Measurements from ENCODE around the gene BRI3.

The BRI3 gene

DNA sequence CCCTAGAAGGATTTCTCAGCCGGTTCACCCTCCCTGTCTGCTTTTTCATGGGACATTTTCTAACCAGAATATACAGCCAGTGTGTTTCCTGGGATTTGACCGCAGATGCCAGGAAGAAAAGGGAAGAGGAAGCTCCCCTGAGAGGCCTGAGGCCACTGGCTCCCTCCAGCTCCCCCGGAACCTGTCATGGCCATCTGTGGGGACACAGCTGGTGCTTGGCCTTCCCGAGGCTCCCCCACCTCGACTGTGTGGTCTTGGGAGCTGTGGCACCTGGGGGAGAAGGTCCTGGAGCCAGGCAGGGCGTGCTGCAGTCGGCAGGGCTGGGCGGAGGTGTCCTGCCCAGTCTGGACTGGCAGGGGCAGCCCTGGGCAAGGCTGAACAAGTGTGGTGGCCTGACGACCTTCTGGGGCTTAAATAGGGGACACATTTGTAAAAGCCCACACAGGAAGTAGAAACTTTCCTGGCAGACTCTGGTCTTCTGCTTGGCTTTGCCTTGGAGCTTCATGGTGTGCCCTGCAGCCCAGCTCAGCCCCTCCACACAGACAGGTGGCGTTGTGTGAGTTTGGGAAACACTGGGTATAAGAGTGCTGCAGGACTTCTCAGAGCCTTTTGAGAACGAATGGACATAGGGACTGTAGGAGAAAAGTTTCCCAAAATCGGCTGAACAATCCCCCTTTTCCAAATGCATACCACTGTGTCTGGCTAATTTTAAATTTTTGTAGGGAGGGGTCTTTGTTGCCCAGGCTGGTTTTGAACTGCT is 6.8 kb downstream of the BRI3 start:
- DNase-seq: no peak

DNA sequence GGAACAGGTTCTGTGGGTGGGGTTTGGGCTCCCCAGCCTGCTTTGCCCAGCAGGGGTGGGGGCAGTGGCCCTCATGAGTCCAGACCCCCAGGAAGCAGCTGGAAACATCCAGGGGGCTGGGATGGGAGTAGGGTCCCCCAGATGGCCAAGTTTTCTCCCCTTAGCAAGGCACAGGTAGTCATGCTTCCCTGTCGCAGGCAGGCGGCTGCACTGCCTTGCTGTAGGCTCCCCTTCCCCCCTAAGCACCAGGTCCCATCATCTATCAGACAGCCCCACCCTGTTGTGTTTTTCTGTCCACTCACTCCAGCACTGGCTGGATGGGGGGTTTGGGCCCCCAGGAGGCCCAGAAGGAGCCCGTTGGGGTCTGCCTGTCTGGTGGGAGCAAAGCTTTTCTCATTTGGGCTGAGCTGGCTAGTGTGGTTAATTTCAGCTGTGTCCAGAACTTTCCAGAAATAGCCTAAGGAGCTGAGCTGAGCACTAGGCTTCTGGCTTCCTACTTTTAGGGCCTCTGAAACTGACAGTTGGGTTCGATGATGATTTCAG is 7.9 kb downstream of the BRI3 start:
- no peak for DNase-seq

DNA sequence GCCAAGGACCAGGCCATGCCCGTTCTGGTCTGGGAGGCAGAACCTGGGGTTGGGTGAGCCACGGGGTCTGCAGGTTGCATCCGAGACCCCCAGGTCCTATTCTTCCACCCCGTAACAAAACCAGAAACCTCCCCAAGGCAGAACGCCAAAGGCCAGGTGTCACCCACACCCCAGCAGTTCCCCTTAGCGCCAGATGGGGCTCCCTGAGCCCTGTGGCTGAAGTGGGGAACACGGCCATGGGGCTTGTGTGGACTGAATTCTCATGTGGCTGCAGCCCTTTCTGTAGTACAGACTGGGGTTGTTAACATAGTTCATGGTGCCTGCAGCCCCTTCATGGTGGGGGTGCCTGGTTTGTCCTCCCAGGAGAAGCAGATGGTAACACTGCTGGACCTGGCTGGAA is 10.2 kb downstream of the BRI3 start:
- DNase-seq: no peak

DNA sequence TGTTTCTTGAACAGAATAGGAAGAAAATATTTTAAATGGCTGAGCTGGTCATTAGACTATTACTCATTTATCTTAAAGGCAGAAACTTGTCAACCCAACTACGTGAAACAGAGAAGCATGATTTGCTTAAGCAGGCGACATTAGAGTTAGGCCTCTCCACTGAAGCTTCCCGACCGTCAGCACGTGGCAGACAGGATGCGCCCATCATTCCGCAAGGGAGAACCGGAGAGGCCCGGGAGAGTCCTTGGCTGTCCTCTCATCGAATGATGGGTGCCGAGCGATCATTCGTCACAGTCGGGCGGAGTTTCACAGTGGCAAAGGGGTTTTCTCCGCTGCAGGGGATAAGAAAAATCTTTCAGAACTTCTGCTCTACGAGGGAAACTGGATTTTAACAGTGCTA is 11.8 kb downstream of the BRI3 start:
- no peak for DNase-seq

DNA sequence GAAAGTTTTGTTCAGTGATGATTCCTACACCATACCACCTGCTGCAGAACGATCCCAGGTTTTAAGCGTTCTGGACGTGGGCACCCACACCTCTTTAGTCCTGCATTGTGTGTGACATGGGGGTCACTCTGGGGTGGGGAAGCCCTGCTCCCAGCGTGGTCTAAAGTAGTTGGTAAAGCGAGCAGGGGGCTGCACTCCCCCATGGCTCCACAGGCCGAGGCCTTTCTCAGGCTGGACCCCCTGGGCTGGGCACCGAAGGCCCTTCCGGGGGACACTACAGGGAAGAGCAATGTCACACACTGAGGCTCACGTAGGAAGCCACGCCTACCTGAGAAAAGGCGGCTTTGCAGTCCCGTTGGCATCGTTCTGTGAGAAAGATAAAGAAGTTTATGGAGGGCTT is 12.3 kb downstream of the BRI3 start:
- DNase-seq: no peak

DNA sequence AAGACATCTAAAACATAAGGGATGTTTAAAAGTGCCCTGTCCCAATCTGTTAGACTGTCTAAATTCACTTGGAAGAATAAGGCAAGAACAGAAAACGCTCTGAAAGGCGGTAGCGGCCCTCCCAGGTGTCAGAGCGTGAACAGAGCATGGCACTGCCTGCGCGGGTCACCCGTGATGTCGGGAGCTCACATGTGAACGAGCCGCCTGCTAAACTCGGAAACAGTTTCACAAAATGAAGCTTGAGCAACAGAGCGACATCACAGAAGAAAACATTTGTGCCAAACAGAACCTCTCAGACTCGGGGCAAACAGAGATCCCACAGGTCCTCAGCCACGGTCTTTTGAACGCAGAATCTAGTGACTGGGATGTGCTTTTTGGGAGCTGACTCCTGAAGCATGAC is 12.8 kb downstream of the BRI3 start:
- DNase-seq: no peak

DNA sequence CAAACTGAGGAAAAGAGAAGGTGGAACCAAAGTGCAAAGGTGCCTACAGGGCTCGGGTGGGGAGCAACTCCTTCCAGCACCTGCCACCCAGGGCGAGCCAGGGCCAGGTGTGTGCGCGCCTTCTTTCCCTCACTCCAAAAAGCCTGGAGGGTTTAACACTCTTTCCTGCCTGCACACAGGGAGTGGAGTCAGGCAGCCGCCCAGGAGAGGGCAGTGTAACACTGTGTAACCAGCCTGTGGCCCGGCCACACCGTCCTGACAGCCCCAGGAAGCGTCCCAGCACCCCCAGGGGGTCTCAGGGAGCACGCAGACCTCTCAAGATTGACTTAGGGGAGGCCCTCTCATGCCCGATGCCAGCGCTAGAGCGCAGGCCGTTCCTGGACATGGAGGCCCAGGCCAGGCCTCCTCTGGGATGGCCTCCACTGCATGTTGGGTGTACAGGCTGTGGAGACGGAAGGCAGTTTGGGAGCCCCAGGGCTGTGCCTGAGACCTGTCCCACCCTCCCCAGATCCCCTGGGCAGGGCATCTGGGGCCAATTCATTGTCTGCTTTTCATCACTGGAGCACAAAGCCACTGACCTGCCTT is 13.4 kb downstream of the BRI3 start:
- DNase-seq: peak; percentile 26

DNA sequence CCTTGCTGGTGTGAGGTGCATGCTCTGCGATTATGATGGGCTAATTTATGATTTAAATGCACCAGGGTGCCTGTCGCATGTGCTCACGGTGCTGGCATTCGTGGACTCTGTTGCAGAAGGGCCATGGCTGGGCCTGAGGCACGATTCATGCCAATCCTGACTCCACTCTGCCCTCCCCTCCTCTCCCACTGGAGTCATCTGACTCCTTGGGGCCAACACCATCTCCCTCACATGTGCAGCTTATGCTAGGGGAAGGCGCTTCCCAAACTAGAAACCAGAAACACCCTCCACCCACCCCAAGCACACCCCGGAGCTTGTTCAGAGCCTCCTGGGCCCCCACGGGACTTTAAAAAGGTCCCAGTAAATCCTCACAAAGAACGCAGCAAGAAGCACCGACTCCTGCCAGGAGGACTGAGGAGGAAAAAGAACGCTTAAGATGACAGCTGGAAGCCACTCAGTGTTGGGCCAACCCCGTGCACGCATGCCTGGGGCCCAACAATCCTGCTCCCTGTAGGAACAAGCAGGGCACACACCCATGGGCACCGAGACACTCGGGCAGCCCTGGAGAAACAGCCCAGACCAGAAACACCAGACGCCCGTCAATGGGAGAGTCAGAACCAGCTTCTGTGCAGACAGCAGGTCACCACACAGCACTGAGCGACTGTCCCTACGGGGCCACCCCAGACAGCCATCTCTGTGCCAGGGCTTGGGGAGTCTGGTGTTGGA is 14.1 kb downstream of the BRI3 start:
- no peak for DNase-seq

DNA sequence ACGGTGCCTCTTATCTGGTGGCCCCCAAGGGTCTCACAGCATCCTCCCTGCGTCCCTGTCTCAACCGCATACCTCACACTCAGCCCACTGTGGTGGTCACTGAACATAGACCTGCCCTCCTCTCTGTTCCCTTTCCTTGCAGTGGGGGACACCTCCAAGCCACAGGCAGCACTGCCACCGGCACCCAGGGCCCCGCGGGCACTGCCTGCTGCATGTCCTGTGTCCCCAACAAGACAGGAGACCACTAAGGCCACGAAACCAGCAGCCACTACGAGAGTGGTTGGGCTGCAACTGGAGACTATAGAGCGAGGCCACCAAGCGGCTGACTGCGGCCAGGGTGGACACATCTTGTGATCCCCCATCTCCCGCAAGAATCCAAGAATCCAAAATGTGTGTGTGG is 15.3 kb downstream of the BRI3 start:
- DNase-seq: no peak

DNA sequence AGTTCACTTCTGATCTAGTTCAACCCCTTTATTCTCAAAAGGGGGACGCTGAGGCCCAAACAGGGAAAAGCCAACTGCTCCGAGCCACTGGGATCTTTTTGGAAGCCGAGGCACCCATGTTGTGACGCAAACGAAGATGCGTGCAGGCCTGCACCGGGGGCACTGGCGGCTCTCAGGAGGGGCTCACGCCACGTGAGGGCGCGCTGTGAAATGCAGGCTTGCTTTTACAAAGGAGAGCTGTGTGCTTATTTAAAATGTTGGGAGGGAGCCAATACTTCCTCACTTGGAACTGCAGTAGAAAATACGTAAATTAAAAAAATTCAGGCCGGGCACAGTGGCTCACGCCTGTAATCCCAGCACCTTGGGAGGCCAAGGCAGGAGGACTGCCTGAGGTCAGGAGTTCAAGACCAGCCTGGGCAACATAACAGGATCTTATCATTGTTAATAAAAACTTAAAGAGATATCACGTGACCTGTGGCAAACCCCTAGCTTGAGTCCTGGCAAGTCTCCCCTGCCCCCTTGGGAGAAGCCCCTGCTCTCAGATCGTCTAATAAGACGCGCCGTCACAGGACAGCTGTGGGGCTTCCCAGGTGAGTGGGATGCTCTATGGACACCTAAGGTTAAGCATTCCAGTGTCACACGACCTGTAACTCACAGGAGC is 16.3 kb downstream of the BRI3 start:
- no peak for DNase-seq

DNA sequence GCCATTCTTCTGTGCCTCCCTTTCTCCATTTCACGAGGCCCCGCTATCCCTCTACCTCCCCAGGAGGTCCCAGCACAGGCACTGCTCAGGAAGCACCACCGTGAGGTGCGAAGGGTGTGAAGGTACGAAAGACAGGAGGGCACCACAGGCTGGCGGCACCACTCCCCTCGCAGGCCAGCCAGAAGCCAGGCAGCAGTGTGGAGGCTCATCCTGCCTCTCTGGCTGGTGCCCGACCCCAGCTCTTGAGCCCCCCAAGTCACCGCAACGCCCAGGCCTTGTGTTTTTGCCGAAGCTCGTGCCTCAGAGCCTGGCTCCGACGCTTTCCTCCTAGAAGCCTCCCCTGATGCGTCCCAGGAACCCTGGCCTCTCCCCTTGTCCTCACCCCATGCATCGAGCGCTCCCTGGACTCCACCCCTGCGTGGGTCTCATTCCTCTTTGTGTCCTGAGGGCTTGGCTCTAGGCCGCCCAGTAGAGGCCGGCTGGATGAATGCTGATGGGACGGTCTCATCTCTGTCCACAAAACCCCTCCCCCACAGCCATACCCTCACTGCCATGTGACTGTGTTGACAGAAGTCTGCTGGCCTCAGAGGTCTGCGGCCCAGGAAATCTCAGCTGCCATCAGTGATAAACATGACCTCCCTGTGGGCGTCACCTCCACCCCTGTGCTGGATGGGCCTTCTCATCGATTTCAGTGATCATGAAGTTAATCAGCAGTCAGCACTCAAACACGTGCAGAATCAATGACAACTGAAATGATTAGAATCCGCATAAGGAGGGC is 19.3 kb downstream of the BRI3 start:
- no peak for DNase-seq

DNA sequence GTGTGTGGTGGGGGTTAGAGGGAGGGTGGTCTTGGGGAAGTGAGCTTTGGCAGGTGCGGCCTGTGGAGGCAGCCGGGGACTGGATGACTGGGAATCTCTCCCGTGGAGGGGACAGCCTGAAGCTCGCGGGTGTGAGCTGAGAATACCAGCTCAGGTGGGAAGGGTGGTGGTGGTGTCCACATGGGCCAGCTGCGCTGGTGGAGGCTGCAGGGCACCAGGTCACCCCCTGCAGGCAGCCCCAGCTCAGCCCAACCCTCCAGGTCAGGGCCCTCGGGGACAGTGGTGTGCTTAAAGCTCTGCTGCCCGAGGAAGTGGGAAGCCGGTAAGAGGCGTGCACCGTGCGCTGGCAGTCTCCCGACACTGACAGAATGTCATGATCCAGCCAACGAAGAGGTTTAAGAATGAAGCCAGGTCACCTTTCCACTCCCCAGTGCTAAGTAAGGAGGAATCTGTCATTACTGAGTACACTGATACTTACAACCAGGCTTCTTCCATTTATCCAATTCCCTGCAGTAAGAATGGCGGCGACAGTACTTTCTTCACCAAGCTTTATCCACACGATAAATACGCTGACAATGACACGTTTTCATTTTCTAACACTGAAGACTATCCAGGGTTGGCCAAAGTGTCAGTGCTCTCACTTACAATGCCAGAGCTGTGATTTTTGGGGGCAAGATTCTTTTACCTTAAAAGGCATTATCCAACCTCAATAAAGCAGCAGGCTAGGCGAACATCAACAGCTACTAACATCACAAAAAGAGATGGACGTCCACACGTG is 20.4 kb downstream of the BRI3 start:
- no peak for DNase-seq

DNA sequence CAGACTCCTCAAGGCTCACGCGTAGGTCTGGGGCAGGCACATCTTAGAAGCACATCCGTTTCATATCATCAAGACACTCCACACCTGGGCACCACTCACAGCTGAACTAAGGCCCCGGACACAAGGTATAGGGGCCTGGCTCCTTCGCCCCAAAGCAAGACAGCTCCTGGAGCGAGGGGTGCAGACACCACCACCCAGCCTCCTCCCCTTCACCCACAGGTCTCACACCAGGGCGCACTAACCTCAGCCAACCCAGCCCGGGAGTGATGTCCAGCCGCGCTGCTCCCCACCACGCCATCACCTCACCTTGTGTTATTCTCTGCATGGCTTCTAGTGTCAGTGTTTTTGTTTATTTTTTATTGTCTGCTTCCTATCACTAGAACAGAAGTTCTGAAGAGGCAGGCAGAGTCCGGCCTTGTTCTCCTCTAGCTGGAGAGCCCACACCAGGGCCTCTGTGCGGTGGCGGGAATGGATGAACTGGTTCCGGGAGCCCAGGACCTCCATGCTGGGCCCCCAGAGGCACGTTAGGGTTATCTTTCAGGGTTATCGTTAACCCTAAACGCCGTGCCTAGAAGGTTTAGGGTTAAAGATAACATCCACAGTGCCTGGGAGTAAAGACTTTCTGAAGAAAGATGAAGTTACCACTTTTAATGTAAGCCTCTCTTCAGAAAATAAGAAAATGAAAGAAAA is 21.8 kb downstream of the BRI3 start:
- DNase-seq: no peak

DNA sequence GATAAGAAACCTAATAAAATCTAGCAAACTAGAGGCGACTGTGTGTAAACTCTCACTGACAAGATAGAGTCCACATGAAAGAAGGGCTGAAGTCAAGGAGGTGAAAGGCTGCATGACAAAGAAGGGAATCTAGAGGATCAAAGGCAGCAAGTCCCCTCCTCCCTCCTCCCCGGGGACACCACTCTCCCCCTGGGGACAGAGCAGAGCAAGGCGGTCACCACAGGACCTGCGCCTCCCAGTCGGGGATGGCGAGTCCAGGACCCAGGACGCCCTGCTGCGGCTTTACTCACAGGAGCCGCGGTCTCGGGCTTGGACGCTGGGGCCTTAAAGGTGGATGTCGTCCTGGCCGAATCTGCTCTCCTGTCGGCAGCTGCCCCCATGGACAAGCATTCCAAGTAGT is 22.4 kb downstream of the BRI3 start:
- DNase-seq: no peak

DNA sequence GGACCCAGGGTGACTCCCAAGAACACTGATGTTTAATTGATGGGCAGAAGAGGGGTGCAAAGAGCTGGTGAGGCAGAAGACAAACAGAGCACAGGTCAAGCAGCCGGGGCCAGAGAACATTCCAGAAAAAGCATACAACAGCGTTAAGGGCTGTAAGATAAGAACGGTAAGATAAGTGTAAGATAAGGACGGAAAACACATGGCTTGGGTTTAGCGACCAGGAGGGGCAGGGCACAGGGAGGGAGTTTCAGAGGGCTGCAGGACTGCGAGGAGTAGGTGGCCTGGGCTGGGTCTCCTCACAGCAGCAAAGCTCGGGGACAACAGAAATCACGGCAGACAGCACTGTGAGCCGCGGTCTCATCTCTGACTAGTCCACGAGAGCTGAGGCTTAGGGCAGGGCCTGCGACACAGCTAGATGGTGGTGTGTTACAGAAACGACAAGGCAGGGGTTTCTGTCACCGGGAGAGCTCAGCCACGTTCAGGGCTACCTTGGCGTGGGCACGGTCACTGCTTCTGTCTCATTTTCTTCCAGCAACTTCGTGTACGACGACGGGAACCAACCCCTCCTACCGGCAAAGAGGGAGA is 24.6 kb downstream of the BRI3 start:
- no peak for DNase-seq

DNA sequence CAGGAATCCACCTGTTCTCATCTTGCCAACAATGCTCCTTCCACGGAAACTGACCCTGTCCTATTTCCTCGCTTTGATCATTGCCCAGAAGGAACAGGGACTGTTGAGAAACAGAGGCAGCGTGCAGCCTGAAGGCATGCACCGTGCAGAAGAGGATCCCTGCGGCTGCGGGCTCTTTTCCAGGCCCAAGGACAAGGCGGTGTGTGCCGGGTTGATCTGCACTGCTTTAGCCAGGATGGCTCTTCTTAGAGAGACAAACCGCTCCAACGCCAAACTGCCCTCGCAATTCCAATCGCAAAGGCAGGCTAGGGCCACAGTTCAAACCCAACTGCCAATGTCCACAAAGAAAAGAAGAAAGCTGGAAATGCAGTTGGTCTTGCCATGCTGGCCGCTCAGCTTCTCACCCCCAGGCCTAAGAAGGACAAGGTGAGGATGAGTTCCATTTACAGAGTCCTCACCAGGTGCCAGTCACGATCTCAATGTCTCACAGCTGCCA is 26.5 kb downstream of the BRI3 start:
- DNase-seq: no peak

DNA sequence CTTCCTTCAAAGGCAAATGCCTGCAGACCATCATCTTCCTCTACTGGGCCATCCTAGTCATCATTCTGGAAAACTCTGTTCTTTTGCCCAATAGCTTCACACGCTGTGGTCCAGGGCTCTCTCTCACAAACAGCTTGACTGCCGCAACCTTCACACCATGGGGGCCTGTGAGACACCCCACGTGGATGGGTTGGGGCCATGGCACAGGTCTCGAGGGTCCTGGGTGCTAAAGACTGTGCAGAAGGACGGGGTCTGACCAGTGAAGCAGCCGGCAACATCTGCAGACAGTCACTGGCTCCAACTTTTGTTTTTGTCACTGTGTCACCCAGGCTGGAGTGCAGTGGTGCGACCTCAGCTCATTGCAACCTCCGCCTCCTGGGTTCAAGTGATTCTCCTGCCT is 28.1 kb downstream of the BRI3 start:
- DNase-seq: no peak

DNA sequence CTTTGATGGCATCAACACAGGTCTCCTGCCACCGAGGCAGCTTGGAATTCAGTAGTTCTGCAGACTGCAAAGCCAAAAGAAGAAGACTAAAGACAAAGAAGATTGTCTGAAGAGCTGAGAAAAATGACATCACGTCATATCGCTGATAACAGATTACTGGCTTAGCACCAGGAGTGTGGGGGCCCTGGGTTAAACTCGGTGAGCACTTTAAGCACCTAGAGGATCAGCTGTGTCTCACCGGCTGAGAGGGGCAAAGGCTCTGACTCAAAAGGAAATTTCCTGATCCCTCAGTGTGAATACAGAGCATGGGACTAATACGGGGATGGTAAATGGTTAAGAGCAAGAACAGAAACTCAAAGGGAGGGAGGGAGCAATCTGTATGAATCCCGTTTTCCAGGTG is 30.7 kb downstream of the BRI3 start:
- no peak for DNase-seq

DNA sequence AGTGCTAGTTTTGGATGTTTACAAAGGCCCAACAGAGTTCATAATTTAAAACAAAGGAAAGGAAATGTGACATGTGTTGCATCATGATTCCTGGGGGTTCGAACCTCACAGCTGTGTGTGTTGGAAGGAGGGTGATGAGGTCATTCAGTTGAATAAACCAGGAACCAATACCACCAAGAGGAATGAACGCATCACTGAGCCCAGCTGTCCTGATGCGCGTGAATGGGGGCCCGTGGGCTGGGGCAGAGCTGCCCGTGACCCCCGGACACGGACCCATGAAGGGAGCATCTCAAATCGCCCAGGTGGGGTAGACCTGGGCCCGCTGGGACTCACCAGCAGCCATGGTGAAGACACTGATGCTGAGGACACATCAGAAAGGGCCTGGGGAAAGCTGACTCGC is 33.0 kb downstream of the BRI3 start:
- no peak for DNase-seq

DNA sequence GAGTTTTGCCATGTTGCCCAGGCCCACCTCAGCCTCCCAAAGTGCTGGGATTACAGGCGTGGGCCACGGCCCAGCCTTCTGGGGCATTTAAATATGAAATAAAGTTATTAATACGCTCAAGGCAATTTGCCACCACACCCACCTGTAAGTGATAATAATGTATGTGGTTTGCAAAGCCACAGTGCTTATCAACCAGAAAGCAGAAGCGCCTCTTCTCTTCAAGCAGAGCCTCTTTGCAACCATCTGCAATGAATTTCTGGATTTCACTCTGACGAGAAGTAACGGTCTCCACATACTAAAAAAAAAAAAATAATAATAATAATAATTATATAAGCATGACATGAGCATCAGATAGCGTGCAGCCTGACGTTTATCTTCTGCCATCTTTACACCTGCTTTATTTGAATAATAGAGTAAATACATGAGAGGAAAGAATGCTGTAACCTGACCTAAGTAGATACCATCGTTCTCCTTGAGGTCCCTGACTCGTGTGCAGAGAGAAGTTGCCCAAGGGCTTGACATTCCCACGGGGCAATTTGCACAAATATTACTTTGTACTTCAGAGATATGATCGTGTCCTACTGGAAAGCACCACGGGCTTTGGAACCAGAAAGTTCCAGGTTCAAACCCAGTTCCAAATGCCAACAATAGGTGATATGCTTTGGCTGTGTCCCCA is 34.0 kb downstream of the BRI3 start:
- no peak for DNase-seq

All from activated naive CD4-positive, alpha-beta T cell treated with anti-CD3 and anti-CD28 coated beads, Interleukin-2, amount 50 U/mL, for 16 hours (primary cell).